HG02571 (cell line): ENCODE measurements around the gene CLIP2.
"Not testable (repeated sequence)": the region's sequence is repeated elsewhere in the genome, so short reads cannot be mapped to it uniquely, and the experiment has no call there.

ENCODE experiments used
- ATAC-seq: cut with Tn5 transposase; IDR thresholded peaks from one replicate; pipeline ENCODE4 v1.9.1; 2021; ENCODE audit warnings: mild to moderate bottlenecking, moderate library complexity; ENCODE audit not compliant: unreplicated experiment

CLIP2 gene

GRCh38 chr7:74365322-74366022, 76.3 kb downstream of the CLIP2 start:
- no peak for ATAC-seq

GRCh38 chr7:74371381-74372341, 82.5 kb downstream of the CLIP2 start:
- no peak for ATAC-seq

- ATAC-seq: no peak
Observed at GRCh38 chr7:74372511-74373111, 83.4 kb downstream of the CLIP2 start.

- no peak for ATAC-seq
Observed at GRCh38 chr7:74373536-74373935, 84.3 kb downstream of the CLIP2 start.

- ATAC-seq: no peak
Observed at GRCh38 chr7:74375726-74376220, 86.6 kb downstream of the CLIP2 start.

GRCh38 chr7:74376256-74377036, 87.2 kb downstream of the CLIP2 start:
- no peak for ATAC-seq

GRCh38 chr7:74379938-74380337, 90.7 kb downstream of the CLIP2 start:
- ATAC-seq: no peak

GRCh38 chr7:74380720-74381119, 91.5 kb downstream of the CLIP2 start:
- no peak for ATAC-seq

GRCh38 chr7:74384086-74384485, 94.9 kb downstream of the CLIP2 start:
- ATAC-seq: not testable (repeated sequence)

GRCh38 chr7:74384854-74385253, 95.6 kb downstream of the CLIP2 start:
- not testable (repeated sequence) for ATAC-seq

- no peak for ATAC-seq
Observed at GRCh38 chr7:74387606-74388005, 98.4 kb downstream of the CLIP2 start.

GRCh38 chr7:74388880-74389415, 99.7 kb downstream of the CLIP2 start:
- ATAC-seq: no peak

- ATAC-seq: not testable (repeated sequence)
Observed at GRCh38 chr7:74393722-74394121, 104.5 kb downstream of the CLIP2 start.

GRCh38 chr7:74394601-74395000, 105.4 kb downstream of the CLIP2 start:
- ATAC-seq: not testable (repeated sequence)

- no peak for ATAC-seq
Observed at GRCh38 chr7:74395745-74396311, 106.6 kb downstream of the CLIP2 start.

- no peak for ATAC-seq
Observed at GRCh38 chr7:74396993-74397392, 107.8 kb downstream of the CLIP2 start.

- no peak for ATAC-seq
Observed at GRCh38 chr7:74398426-74398825, 109.2 kb downstream of the CLIP2 start.

- no peak for ATAC-seq
Observed at GRCh38 chr7:74399006-74399405, 109.8 kb downstream of the CLIP2 start.

GRCh38 chr7:74400420-74401136, 111.4 kb downstream of the CLIP2 start:
- no peak for ATAC-seq
